Measurements from ENCODE around the gene FOXD3.
"Not testable (repeated sequence)": the region's sequence is repeated elsewhere in the genome, so short reads cannot be mapped to it uniquely, and the experiment has no call there.

Gene FOXD3

DNA sequence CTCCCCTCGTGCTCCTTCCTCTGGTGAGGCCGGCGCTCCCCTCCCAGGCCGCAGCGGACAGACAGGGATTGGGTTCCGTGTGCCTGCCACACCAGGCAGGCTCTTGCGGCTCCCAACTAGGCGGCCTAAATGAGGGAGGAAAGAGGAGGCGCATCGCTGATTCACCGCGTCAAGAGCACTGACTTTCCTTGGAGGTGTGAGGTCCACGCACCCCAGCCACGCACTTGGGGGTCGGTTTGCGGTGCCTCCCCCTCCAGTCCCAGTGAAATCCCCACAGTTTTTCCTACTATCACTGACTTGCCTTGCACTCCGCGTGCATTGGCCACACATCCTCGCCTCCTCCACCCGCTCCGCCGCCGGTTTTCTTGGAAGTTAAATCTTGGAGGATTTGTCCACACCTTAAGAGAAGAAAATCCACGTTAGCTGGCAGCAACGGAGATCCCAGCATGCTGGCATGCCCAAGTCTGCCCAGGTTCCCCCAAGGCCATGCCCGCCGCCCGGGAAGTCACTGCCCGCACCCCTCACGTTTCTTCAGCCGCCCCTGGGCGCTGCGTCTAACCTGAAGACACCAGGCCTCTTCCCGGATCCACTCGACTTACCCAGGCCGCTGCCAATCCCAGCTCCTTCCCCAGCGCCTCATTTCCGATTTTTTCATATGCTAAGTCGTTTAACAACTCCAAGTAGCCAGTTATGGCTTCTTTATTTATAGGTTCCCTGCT lies 1.1 kb upstream of the FOXD3 start:
- no peak for DNase-seq (ENCODE audit: low spot score)

DNA sequence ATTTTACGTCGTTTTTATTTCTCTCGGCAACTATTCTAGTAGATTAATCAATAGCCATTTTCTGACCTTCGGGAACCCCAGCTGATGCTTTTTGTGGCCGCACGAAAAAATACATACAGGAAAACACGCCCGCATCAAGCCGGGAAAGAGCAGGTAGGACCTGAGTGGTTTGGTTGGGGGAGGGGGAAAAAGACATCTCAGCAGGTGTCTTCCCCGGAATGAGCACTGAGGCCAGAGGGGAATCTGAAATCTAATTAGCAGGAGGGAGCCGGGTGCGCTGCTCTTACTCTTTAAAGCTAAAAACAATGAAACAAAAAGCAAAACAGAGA lies 618 bp upstream of the FOXD3 start:
- no peak for DNase-seq (ENCODE audit: low spot score)

- DNase-seq (ENCODE audit: low spot score), result no peak
These were observed 837 bp downstream of the FOXD3 start for GRCh38 chr1:63322944-63323864.

- no peak for DNase-seq (ENCODE audit: low spot score)
These were observed 1.8 kb downstream of the FOXD3 start for GRCh38 chr1:63323865-63324778.

- no peak for DNase-seq (ENCODE audit: low spot score)
These were observed 2.4 kb downstream of the FOXD3 start for GRCh38 chr1:63324779-63325119.

DNA sequence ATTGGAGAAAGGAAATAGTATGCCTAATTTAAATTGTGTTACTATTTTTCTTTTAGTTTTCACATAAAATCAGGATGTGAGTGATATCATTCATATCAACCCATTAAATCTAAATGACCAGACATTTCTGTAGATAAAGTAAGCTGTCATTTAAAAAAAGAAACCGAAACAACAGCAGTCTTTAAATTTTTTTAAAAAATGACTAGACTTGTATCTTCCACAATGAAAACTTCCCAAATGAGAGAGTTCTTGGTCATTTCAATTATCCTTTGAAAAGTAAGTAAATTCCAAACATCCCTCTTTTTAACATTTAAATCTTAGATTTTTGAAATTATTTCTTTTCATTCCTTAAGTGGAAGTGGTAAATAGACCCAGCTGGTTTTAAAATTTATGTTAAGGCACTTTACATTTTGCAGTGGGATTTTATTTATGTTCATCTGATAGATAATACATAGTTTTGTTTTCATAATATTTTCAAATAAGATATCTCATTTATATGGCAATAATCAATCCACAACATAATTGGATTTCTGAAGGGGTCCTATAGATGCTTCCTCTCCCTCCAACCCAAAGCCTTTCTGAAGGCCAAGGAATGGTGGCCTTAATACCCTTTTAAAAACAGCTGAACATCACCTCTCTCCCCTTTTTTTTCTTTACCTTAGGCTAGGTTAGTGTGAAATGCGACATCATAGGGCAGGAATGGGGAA lies 3.1 kb downstream of the FOXD3 start:
- no peak for DNase-seq (ENCODE audit: low spot score)

GRCh38 chr1:63326106-63326472 lies 3.7 kb downstream of the FOXD3 start:
- DNase-seq (ENCODE audit: low spot score), result no peak

DNA sequence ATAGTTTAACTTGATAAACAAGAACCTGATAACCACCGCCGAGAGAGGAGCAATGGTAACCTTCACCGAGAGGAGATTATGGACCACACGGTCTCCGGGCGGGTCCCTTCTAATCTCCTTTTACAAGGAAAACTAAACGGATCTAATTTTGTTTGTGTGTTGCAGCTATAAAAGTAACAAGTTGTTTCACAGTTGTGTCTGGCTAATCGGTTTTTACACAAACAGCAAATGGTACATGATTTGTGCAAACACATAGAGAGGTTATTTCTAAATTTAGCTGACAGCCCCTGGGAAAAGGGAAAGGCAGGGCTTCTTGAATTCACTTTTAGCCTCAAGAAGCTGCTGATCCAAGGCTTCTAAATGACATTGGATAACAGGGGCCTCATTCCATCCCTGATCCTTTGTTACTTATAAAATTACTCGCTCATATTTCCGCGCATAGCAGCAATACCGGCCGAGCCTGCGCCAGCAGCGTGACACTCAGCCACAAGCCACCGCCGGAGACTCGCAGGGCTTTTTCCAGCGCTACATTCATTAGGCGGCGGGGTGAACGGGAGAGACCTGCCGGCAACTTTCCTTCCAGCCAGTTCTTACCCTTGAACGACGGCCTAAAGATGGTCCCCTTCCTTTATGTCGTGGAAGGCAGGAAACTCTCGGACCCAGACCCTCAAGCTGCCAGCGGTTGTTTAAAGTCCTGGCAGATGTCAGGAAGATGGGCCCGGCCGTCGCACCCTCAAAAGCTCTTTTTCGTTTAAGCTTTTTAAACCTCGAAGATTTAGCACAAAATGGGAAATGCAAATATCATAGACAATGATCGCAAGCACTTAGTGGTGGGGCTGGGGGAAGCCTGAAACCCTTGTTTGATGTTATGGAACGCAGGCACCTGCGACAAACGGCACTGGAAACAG lies 4.4 kb downstream of the FOXD3 start:
- DNase-seq (ENCODE audit: low spot score), result no peak

DNA sequence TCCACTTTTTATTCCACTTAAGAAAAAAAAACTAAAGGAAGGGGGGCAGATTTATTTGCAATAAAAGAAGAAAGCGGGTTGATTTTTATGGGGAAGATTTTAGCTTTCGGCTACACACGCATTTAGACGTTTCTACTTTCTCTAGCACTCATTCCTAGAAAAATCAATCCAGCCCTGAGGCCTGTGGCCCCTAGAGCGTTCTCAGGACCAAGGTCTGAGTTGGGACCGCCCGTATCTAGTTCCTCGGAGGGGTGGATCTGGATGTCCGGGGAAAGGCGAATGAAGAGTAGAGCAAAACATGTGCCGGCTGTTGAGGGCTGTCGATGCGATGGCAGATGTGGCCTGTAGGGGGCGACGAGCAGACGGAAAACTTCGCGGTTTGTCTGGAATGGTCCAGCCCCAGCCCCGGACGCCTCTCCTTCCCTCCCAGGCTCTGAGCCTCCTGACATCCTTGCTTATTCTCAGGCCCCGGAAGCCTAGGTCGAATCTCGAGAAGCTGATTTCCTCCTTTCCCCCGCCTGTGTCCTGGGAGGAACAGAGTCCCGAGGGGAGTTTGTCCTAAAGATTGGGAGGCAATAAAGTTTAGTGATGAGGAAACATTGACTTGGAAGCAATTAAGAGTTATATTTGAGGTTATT lies 5.2 kb downstream of the FOXD3 start:
- DNase-seq (ENCODE audit: low spot score), result peak; percentile 79

DNA sequence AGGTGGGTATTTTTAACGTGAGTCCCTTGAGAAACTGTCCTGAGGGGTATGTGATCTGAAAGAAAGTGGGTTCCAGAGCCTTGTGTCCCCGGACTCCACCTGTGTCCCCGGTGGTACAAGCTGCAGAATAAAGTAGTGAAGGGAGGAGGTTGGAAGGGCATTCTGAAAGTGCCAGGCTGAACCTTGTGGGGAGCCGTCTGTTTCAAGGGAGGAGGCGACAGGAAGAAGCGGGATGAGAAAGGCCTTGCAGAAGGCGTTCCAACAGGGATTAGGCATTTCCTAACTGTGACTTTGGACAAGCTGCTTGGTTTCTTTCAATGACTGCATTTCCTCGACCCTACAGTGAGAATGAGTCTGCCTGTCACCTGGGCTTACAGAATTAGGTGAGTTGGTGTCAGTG lies 5.8 kb downstream of the FOXD3 start:
- DNase-seq (ENCODE audit: low spot score), result no peak

DNA sequence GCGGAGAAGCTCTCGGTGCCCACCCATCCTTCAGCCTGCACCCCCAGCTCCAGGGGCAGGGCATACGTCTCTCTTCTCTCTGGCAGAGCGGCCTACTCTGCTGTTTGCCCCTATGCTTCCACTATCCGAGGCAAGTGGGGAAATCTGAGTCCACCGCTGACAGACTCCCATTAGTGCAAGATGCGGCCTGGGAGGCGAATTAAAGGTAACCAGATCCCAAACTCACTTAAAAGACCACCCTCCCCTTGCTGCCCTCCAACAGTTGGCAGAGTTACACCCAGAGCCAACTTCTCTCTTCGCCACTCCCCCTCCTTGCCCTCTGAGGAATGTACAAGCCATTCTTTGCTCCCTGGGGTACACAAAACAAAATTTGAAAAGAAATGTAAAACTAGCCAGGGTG lies 6.4 kb downstream of the FOXD3 start:
- no peak for DNase-seq (ENCODE audit: low spot score)

GRCh38 chr1:63329621-63330330 lies 7.4 kb downstream of the FOXD3 start:
- DNase-seq (ENCODE audit: low spot score), result no peak

DNA sequence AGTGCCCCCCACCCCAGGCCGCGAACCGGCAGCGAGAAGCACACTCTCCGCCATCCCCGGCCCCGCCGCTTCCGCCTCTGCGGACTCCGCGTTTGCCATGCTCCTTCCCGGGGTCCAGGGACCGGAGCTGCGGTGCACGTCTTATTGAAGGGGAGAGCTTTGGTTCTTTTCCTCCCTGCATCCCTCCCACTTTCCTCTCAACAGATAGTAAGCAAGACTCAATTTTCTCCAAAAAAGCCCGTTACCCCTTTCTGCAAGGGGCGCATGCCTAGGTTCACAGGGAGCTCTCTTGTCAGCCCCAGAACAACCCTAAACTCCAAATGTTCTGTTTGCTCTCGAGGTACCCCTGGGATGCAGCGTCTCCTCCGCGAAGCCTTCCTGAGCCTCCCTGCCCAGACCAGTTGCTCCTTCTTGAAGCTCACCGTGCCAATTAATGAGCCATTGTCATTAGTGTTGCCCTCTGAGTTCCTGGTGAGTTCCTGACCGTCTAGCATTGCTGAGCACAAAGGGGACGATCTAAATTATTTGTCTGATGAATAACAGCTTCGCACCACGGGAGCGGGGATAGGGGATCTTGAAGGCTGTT lies 8.1 kb downstream of the FOXD3 start:
- no peak for DNase-seq (ENCODE audit: low spot score)

DNA sequence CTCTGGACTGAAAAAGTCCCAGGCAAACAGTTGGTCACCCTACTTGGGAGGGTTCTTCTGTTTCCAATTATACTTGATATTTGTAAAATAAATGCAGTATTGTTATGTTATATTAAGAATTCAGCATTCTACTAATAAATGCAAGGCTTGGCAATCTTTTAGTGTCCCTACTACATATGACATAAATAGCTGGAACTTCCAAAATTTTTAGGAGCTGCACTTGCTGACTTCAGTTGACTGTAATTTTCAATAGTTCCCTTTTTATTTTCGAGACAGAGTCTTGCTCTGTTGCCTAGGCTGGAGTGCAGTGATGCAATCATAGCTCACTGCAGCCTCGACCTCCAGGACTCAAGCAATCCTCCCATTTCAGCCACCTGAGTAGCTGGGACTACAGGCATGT lies 20.0 kb downstream of the FOXD3 start:
- DNase-seq (ENCODE audit: low spot score), result no peak

DNA sequence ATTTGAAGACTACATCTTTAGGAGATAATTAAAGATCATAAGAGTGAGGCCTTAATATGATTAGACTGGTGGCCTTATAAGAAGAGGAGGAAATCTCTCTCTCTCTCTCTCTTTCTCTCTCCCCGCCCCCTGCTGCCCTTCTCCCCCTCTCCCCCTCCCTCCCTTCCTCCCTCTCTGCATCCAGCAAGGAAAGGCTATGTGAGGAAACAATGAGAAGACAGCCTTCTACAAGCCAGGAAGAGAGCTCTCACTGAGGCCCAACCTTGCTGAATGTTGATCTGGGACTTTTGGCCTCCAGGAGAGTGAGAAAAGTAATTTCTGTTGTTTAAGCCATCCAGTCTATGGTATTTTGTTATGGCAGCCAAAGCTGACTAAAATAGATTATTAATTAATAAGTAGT lies 21.6 kb downstream of the FOXD3 start:
- DNase-seq (ENCODE audit: low spot score), result no peak

- no peak for DNase-seq (ENCODE audit: low spot score)
These were observed 28.0 kb downstream of the FOXD3 start for GRCh38 chr1:63350320-63350719.

DNA sequence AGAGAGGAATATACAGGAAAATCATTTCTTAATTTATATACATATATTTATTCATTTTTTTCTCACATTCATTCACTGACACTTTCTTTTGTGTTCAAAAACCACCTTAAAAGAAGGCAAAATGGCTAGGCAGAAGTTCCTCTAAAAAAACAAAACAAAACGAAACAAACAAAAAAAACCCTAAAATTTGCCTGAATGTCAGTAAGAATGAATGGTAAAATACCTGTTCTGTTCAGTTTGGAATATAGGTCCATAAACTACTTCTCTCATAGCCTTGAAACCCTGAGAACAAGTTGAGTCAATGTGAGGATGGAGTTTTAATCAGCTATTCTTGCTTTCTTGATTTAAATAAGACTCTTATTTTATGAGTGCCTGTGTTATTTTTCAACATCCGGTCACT lies 30.4 kb downstream of the FOXD3 start:
- DNase-seq (ENCODE audit: low spot score), result no peak

DNA sequence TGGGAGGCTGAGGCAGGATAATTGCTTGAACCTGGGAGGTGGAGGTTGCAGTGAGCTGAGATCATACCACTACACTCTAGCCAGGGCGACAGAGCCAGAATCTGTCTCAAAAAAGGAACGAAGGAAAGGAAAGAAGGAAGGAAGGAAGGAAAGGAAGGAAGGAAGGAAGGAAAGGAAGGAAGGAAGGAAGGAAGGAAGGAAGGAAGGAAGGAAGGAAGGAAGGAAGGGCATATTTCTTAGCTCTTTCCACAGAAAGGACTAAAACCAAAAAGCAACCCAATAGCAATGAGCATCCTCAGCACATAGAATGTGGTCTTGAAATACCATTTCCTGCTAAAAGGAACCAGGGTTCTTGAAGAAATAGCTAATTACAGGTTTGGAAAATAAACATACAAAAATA lies 33.9 kb downstream of the FOXD3 start:
- not testable (repeated sequence) for DNase-seq (ENCODE audit: low spot score)

DNA sequence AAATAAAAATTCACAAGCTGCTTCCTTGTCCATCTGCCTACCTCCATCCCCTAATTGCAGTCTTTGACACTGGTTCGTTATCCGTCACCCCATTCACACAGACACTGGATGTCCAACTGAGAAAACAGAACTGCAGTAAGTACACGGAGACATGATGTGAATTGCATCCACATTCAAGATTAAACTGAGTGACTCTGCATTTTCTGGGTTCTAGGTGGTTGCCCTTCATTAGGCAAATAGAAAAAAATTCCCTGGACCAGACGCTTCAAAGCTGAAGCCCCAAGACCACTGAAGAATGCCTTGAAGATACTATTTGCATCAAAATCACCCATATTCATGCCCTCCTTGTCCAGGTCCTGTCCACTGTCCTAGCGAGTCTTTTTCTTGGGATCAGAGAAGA lies 37.2 kb downstream of the FOXD3 start:
- no peak for DNase-seq (ENCODE audit: low spot score)

Measured in COLO829 (cell line).